Vagina (tissue), 2 donors: ENCODE measurements around the gene PRSS21.

Source experiments
- CTCF ChIP-seq, 3 experiments: fragments of 450-650 bp in 2 of 3; fragments of 200-600 bp in 1 of 3; sonication (generic) in 1 of 3; IDR thresholded peaks; one replicate each; pipeline ENCODE4 v1.5.1; 2017 to 2019; ENCODE audit warnings: antibody characterized with exemption in 3 of 3, mild to moderate bottlenecking in 2 of 3, moderate library complexity in 2 of 3
- POLR2A ChIP-seq, 2 donors: fragments of 450-650 bp; IDR thresholded peaks; one replicate each; pipeline ENCODE4 v1.6.1; 2017; ENCODE audit warnings: antibody characterized with exemption in 2 of 2, mild to moderate bottlenecking in 2 of 2, moderate library complexity in 2 of 2
- POLR2AphosphoS5 ChIP-seq, 2 donors: sonication (generic); formaldehyde crosslinking; IDR thresholded peaks; one replicate each; pipeline ENCODE4 v1.9.0; 2017; ENCODE audit warnings: antibody characterized with exemption in 2 of 2, mild to moderate bottlenecking in 2 of 2, low read depth in 1 of 2; ENCODE audit not compliant: insufficient read depth in 1 of 2

- no peak for TF ChIP-seq CTCF (IDR thresholded peaks at IDR 0.05)
- TF ChIP-seq POLR2AphosphoS5 (IDR thresholded peaks at IDR 0.05; ENCODE audit: insufficient read depth in 1 of 2, low read depth in 1 of 2) = no peak
- TF ChIP-seq POLR2A (IDR thresholded peaks at IDR 0.05) = no peak
Observed at GRCh38 chr16:2771496-2772402, 45.3 kb upstream of the PRSS21 start.
